ENCODE measurements around the gene FAF1. TPM values are rescaled to one million over a fixed set of nuclear protein-coding genes. Genes with fewer than 3 reads are reported as not detected.

The FAF1 gene
- total and polyA plus RNA-seq, 2 of the 8 experiments (the other 6 are each of a cell fraction or from before 2014, with no cell fraction given) = 10.8 to 65.9 TPM

DNA sequence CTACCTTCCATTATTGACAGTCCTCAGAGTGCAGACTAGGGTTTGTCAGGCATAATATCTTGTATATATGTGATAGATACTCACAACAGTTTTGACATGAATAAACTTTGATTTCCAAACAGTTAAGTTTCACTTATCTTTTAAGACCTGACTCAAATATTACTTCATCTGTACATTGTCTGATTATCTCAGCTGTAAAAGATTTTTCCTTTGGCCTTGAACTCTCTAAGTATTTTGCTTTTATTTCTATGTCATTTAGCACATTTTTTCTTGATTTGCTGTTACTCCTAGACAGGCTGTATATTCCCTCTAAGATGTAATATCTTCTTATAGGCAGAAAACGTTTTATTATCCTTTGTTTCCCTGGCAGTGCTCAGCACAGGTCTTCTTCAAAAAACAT, 471.2 kb downstream of the FAF1 start:
- no peaks in the 10 kb centered on the region for H3K4me1 ChIP-seq (replicated peaks in 1 of 4; ENCODE audit: control insufficient read depth in 3 of 4, insufficient read depth in 4 of 4, low read length in 3 of 4)
- H2AK5ac ChIP-seq (ENCODE audit: low read depth, low read length) = no peak overlapping the region
- H3K23ac ChIP-seq (ENCODE audit: insufficient read length) = no peak overlapping the region
- H3K9ac ChIP-seq (replicated peaks in 1 of 4; ENCODE audit: extremely low read depth in 1 of 4, low read depth in 3 of 4, low read length in 3 of 4) = no peak overlapping the region
- no peak overlapping the region for H3K4me3 ChIP-seq (ENCODE audit: extremely low read depth in 1 of 4, insufficient read depth in 2 of 4, low read depth in 3 of 4, low read length in 4 of 4)
- no peak overlapping the region for H3K14ac ChIP-seq (ENCODE audit: insufficient read length)
- H3K23me2 ChIP-seq (ENCODE audit: low read depth, low read length) = no peaks in the 10 kb centered on the region
- no peak overlapping the region for H4K91ac ChIP-seq (replicated peaks; ENCODE audit: insufficient read length, low read length)
- no peak overlapping the region for H3K18ac ChIP-seq (ENCODE audit: extremely low read depth, low read length)
- H2BK20ac ChIP-seq (ENCODE audit: low read length) = no peak overlapping the region
- 73% methylated on average over 1 of the region's 1 CpG; no CpG with 5 or more reads in 1 of the 2 experiments for WGBS, 2 experiments (ENCODE audit: extremely low coverage in 1 of 2, insufficient coverage in 1 of 2, insufficient read length in 1 of 2, insufficient replicate concordance in 2 of 2, low coverage in 1 of 2, low lambda C conversion rate in 2 of 2, missing lambda C conversion rate in 1 of 2)
- no peak overlapping the region for H4K5ac ChIP-seq (ENCODE audit: insufficient read length, low read depth, low read length)
- H3K56ac ChIP-seq (replicated peaks; ENCODE audit: insufficient read length, low read depth, low read length) = no peak overlapping the region
- H3K9me3 ChIP-seq (ENCODE audit: insufficient read depth in 2 of 2, low read depth in 1 of 2, low read length in 1 of 2) = no peaks in the 10 kb centered on the region
- POLR2A ChIA-PET (ENCODE audit: partially characterized antibody) = no interaction called here
- H4K8ac ChIP-seq (ENCODE audit: extremely low read depth, insufficient read depth, low read length) = no peak overlapping the region
- no peak overlapping the region for H3K4me2 ChIP-seq (ENCODE audit: insufficient read depth in 1 of 2, low read depth in 2 of 2, low read length in 2 of 2)
- no peak overlapping the region for H2BK12ac ChIP-seq (ENCODE audit: low read depth, low read length)
- no peak for DNase-seq (ENCODE audit: low read depth in 1 of 2, low spot score in 2 of 2)
- H2BK5ac ChIP-seq (ENCODE audit: low read depth, low read length) = no peak overlapping the region
- H2AFZ ChIP-seq (ENCODE audit: low read length) = no peak overlapping the region
- no peak overlapping the region for H2BK15ac ChIP-seq (ENCODE audit: low read length)
- H3K27me3 ChIP-seq (replicated peaks in 1 of 4; ENCODE audit: control insufficient read depth in 3 of 4, extremely low read depth in 1 of 4, insufficient read depth in 3 of 4, low read length in 3 of 4) = no peaks in the 10 kb centered on the region
- no peaks in the 10 kb centered on the region for H3K79me1 ChIP-seq (ENCODE audit: low read depth, low read length)
- no peak overlapping the region for H3K4ac ChIP-seq (replicated peaks; ENCODE audit: insufficient read length, low read depth, low read length)
- H3K79me2 ChIP-seq (ENCODE audit: control insufficient read depth in 1 of 2, insufficient read depth in 2 of 2, low read length in 2 of 2) = no peaks in the 10 kb centered on the region
- FAIRE-seq = no peak
- no peaks in the 10 kb centered on the region for H4K20me1 ChIP-seq (replicated peaks in 1 of 2; ENCODE audit: control insufficient read depth in 1 of 2, insufficient read depth in 2 of 2, low read length in 2 of 2)
- H3K27ac ChIP-seq (ENCODE audit: low read depth, low read length) = no peak overlapping the region
- H2BK120ac ChIP-seq (replicated peaks; ENCODE audit: low read depth, low read length) = no peak overlapping the region
- no peaks in the 10 kb centered on the region for H3K36me3 ChIP-seq (ENCODE audit: control insufficient read depth in 2 of 4, insufficient read depth in 4 of 4, low read length in 3 of 4)
- CTCF ChIA-PET (ENCODE audit: partially characterized antibody) = no interaction called here
- TF ChIP-seq GTF2F1 (IDR thresholded peaks at IDR 0.05; ENCODE audit: borderline replicate concordance, low read depth, low read length) = no peak
- TF ChIP-seq, protein P1, sequence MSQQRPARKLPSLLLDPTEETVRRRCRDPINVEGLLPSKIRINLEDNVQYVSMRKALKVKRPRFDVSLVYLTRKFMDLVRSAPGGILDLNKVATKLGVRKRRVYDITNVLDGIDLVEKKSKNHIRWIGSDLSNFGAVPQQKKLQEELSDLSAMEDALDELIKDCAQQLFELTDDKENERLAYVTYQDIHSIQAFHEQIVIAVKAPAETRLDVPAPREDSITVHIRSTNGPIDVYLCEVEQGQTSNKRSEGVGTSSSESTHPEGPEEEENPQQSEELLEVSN (IDR thresholded peaks at IDR 0.05) = no peak
- no peak for TF ChIP-seq EP300 (IDR thresholded peaks at IDR 0.05; ENCODE audit: borderline replicate concordance in 1 of 2, low read depth in 2 of 2, low read length in 2 of 2)
- TF ChIP-seq GABPA (IDR thresholded peaks at IDR 0.05; ENCODE audit: borderline replicate concordance, insufficient read depth, low read length) = no peak
- no peak for TF ChIP-seq HDAC6 (IDR thresholded peaks at IDR 0.05; ENCODE audit: low read depth, low read length)
- TF ChIP-seq RXRA (IDR thresholded peaks at IDR 0.05; ENCODE audit: insufficient read depth, low read depth, low read length) = no peak
- no peak for TF ChIP-seq KDM1A (IDR thresholded peaks at IDR 0.05; ENCODE audit: borderline replicate concordance, low read length)
- TF ChIP-seq, protein P2, sequence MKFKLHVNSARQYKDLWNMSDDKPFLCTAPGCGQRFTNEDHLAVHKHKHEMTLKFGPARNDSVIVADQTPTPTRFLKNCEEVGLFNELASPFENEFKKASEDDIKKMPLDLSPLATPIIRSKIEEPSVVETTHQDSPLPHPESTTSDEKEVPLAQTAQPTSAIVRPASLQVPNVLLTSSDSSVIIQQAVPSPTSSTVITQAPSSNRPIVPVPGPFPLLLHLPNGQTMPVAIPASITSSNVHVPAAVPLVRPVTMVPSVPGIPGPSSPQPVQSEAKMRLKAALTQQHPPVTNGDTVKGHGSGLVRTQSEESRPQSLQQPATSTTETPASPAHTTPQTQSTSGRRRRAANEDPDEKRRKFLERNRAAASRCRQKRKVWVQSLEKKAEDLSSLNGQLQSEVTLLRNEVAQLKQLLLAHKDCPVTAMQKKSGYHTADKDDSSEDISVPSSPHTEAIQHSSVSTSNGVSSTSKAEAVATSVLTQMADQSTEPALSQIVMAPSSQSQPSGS (IDR thresholded peaks at IDR 0.05; ENCODE audit: low read length) = no peak
- TF ChIP-seq RFX5 (IDR thresholded peaks at IDR 0.05; ENCODE audit: borderline replicate concordance, low read depth, low read length) = no peak
- no peak for TF ChIP-seq HDAC2 (IDR thresholded peaks at IDR 0.05; ENCODE audit: borderline replicate concordance in 1 of 2, low read depth in 2 of 2, low read length in 2 of 2)
- TF ChIP-seq CREB1 (IDR thresholded peaks at IDR 0.05) = no peak
- no peak for TF ChIP-seq TAF7 (optimal IDR thresholded peaks at IDR 0.05; ENCODE audit: borderline replicate concordance, low read depth, low read length)

All from H1 (cell line).